ENCODE measurements around the gene SCN8A.
"Not testable (repeated sequence)": the region's sequence is repeated elsewhere in the genome, so short reads cannot be mapped to it uniquely, and the experiment has no call there.

SCN8A gene

GRCh38 chr12:51591016-51591901 lies at the start of gene SCN8A:
TSS of gene SCN8A (plus strand) at chr12:51591233. CDS start at chr12:51662818, 71,585 bp downstream.
- H3K27me3 ChIP-seq (replicated peaks): peaks cover 17% of the 10 kb centered on the region
- H3K4me3 ChIP-seq (ENCODE audit: low read depth, low read length): peak within 1 kb of the TSS; percentile 69
- in situ Hi-C loops (cut with HindIII; ENCODE audit: low pct_ligation_motif_present, low sequenced_read_pairs): no loop called here
- H3K27ac ChIP-seq: no peak within 1 kb of the TSS
- DNase-seq: no peak
- no peaks in the 10 kb centered on the region for H3K36me3 ChIP-seq (replicated peaks)
- no peak for TF ChIP-seq CTCF (IDR thresholded peaks at IDR 0.05; ENCODE audit: low read depth, low read length, missing control alignments)

DNA sequence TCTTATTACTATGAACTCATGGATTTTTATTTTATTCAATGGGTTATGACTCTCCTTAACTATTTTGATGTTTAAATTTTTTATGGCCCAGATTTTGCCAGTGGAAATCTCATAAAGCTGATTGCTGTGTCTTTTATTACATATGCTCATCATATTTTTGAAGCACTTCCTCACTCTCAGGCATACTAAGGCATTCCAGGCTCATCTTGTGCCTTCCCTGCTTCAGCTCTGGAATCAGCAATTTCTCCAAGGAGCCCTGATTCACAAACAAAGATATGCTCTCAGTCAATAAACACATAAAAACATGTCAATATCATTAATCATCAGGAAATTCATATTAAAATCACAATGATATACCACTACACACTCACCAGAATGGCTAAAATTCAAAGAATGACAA lies 44.9 kb upstream of the SCN8A start:
- in situ Hi-C loops (cut with HindIII; ENCODE audit: low pct_ligation_motif_present, low sequenced_read_pairs): no loop called here
- Histone ChIP-seq H3K36me3 (replicated peaks) (no peaks in the 10 kb centered on the region), H3K4me3 (ENCODE audit: low read depth, low read length) (no peak overlapping the region), H3K27ac (no peak overlapping the region), H3K27me3 (replicated peaks) (peaks cover 3% of the 10 kb centered on the region)
- DNase-seq: no peak
- no peak for TF ChIP-seq CTCF (IDR thresholded peaks at IDR 0.05; ENCODE audit: low read depth, low read length, missing control alignments)

DNA sequence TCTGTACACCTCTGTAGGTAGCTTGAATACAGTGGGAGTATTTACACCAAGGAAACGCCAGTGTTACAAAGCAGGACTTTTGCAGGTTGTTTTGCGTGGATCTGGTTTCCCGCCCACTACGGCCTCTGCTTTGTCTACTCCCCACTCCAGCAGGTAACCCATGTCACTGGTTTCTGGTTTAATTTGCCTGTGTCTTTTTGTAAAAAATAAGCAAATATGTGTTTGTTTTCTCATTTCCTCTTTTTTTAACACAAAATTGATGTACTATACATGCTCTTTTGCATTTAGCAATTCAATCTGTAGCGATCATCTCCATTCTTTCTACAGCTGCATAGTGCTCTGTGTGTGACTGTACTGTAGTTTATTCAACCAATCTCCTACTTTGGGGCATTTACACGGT lies 43.4 kb upstream of the SCN8A start:
- Histone ChIP-seq H3K27ac (no peak overlapping the region), H3K27me3 (replicated peaks) (peaks cover 3% of the 10 kb centered on the region), H3K4me3 (ENCODE audit: low read depth, low read length) (no peak overlapping the region), H3K36me3 (replicated peaks) (no peaks in the 10 kb centered on the region)
- DNase-seq: no peak
- in situ Hi-C loops (cut with HindIII; ENCODE audit: low pct_ligation_motif_present, low sequenced_read_pairs): no loop called here
- TF ChIP-seq CTCF (IDR thresholded peaks at IDR 0.05; ENCODE audit: low read depth, low read length, missing control alignments): no peak

DNA sequence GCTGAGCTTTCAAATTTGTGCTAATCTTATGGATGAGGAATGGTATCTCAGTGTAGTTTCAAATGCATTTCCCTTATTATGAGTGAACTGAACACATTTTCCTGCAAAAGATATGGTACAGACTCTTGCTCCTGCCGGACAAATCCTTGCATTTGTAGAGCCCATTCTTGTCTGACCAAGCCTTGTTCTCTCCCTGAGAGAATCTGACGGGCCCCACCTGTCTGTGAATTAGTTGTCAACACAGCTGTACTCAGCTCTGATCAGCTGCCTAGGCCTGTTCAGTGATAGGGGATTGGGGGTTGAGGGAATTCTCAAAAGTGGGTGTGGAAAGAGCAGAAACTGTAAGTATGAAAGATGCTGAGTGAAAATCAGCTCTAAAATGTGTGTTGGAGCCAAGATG lies 42.8 kb upstream of the SCN8A start:
- in situ Hi-C loops (cut with HindIII; ENCODE audit: low pct_ligation_motif_present, low sequenced_read_pairs): no loop called here
- no peaks in the 10 kb centered on the region for H3K36me3 ChIP-seq (replicated peaks)
- DNase-seq: no peak
- H3K4me3 ChIP-seq (ENCODE audit: low read depth, low read length): no peak overlapping the region
- TF ChIP-seq CTCF (IDR thresholded peaks at IDR 0.05; ENCODE audit: low read depth, low read length, missing control alignments): no peak
- no peak overlapping the region for H3K27ac ChIP-seq
- H3K27me3 ChIP-seq (replicated peaks): peaks cover 3% of the 10 kb centered on the region

DNA sequence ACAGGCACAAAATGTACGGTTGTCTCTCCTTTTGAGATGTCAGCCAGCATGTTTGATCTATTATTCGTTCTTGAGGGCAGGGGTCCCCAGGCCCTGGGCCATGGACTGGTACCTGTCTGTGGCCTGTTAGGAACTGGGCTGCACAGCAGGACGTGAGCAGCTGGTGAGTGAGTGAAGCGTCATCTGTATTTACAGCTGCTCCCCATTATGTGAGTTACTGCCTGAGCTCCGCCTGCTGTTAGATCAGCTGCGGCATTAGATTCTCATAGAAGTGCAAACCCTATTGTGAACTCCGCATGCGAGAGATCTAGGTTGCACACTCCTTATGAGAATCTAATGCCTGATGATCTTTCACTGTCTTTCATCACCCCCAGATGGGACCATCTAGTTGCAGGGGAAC lies 41.4 kb upstream of the SCN8A start:
- no peak for TF ChIP-seq CTCF (IDR thresholded peaks at IDR 0.05; ENCODE audit: low read depth, low read length, missing control alignments)
- in situ Hi-C loops (cut with HindIII; ENCODE audit: low pct_ligation_motif_present, low sequenced_read_pairs): no loop called here
- H3K27ac ChIP-seq: no peak overlapping the region
- H3K4me3 ChIP-seq (ENCODE audit: low read depth, low read length): no peak overlapping the region
- peak; percentile 2 for DNase-seq
- peaks cover 3% of the 10 kb centered on the region for H3K27me3 ChIP-seq (replicated peaks)
- no peaks in the 10 kb centered on the region for H3K36me3 ChIP-seq (replicated peaks)

DNA sequence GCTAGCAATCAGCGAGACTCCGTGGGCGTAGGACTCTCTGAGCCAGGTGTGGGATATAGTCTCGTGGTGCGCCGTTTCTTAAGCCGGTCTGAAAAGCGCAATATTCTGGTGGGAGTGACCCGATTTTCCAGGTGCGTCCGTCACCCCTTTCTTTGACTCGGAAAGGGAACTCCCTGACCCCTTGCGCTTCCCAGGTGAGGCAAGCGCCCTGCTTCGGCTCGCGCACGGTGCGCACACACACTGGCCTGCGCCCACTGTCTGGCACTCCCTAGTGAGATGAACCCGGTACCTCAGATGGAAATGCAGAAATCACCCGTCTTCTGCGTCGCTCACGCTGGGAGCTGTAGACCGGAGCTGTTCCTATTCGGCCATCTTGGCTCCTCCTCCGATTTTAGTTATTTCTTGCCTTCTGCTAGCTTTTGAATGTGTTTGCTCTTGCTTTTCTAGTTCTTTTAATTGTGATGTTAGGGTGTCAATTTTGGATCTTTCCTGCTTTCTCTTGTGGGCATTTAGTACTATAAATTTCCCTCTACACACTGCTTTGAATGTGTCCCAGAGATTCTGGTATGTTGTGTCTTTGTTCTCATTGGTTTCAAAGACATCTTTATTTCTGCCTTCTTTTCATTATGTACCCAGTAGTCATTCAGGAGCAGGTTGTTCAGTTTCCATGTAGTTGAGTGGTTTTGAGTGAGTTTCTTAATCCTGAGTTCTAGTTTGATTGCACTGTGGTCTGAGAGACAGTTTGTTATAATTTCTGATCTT lies 22.6 kb upstream of the SCN8A start:
- DNase-seq; H3K4me3 ChIP-seq (ENCODE audit: low read depth, low read length); H3K27ac ChIP-seq; in situ Hi-C loops (cut with HindIII; ENCODE audit: low pct_ligation_motif_present, low sequenced_read_pairs); H3K36me3 ChIP-seq (replicated peaks); H3K27me3 ChIP-seq (replicated peaks): not testable (repeated sequence)

Data from brain microvascular endothelial cell (primary cell).